Upper lobe of right lung (tissue), 1 donor: ENCODE measurements around the gene AP3S2. TPM values are rescaled to one million over a fixed set of nuclear protein-coding genes. Genes with fewer than 3 reads are reported as not detected.
A peak's percentile ranks its signal among the peaks of the same experiment; 100 is the strongest.

Source experiments
- ATAC-seq: fragments of 200-7000 bp; cut with Tn5 transposase; one replicate; pipeline ENCODE4 v1.9.1; 2020; ENCODE audit warnings: mild to moderate bottlenecking, moderate library complexity
- DNase-seq: peaks from one replicate; pipeline ENCODE4 v3.0.0-alpha.2; 2020
- H3K27ac ChIP-seq: fragments of 200-600 bp; one replicate; pipeline ENCODE4 v1.8.0; 2022
- H3K27me3 ChIP-seq: fragments of 200-600 bp; one replicate; pipeline ENCODE4 v1.8.0; 2022; ENCODE audit warnings: mild to moderate bottlenecking
- H3K36me3 ChIP-seq: fragments of 200-600 bp; one replicate; pipeline ENCODE4 v1.8.0; 2022
- H3K4me1 ChIP-seq: fragments of 200-600 bp; one replicate; pipeline ENCODE4 v1.8.0; 2022
- H3K4me3 ChIP-seq: fragments of 200-600 bp; one replicate; pipeline ENCODE4 v1.8.0; 2022; ENCODE audit warnings: mild to moderate bottlenecking
- H3K9me3 ChIP-seq: fragments of 200-600 bp; one replicate; pipeline ENCODE4 v1.8.0; 2022
- intact Hi-C: fragments of 100-400 bp; cut with DNase I; formaldehyde crosslinking; loops from one replicate; pipeline ENCODE4 v1.11.0; 2022
- total RNA-seq: library from RNA; stranded (reverse); fragmentation: NEBNext Ultra II Directional; extraction: Animal tissue kit (Norgen Biotek cat#: 25700); gene quantifications from one replicate; pipeline ENCODE4 v1.2.1, GENCODE V29; 2021
- TF ChIP-seq, protein P1 (sequence below): fragments of 200-600 bp; IDR thresholded peaks from one replicate; pipeline ENCODE4 v1.8.0; 2022; ENCODE audit warnings: antibody characterized with exemption
- donor health status: DM: no; HTN: yes; CAD: no; lungs with severe emphysema.

Gene AP3S2
- total RNA-seq, 1 donor from 2014 or later: 32.1 TPM

DNA sequence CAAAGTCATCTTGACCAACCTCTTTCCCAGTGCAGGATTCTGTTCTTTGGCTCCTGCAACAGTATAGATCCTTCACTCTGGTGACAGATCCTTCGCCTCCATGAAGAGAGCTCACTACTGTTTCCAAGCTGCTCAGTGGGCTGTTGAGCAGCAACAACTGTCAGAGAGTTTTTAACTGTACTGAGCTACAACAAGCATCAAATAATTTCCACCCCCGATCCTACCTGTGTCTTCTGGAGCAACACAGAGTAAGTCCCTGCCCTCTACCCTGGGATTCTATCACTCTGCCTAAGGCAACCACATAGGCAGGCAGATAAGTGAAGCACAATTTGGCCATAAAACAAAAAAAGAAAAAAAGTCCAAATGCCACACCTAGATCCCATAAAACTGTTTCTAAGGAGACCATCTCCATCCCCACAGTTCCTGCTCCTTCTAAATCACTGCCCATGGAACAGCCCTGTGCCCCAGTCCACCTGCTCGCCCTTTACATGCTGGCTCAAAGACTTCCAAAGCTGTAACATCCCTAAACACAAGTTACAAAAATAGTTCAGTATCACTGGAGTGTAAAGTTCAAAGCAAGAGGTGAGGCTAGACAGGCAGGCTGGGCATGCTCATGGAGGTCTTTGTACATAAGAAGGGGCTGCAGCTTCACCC, 41.3 kb downstream of the AP3S2 start:
- no peaks in the 10 kb centered on the region for H3K27me3 ChIP-seq
- H3K4me1 ChIP-seq: no peaks in the 10 kb centered on the region
- intact Hi-C loops: no loop called here
- H3K4me3 ChIP-seq: no peak overlapping the region
- DNase-seq: no peak
- TF ChIP-seq, protein P1, sequence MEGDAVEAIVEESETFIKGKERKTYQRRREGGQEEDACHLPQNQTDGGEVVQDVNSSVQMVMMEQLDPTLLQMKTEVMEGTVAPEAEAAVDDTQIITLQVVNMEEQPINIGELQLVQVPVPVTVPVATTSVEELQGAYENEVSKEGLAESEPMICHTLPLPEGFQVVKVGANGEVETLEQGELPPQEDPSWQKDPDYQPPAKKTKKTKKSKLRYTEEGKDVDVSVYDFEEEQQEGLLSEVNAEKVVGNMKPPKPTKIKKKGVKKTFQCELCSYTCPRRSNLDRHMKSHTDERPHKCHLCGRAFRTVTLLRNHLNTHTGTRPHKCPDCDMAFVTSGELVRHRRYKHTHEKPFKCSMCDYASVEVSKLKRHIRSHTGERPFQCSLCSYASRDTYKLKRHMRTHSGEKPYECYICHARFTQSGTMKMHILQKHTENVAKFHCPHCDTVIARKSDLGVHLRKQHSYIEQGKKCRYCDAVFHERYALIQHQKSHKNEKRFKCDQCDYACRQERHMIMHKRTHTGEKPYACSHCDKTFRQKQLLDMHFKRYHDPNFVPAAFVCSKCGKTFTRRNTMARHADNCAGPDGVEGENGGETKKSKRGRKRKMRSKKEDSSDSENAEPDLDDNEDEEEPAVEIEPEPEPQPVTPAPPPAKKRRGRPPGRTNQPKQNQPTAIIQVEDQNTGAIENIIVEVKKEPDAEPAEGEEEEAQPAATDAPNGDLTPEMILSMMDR: no peak
- no peak for ATAC-seq
- peaks cover 16% of the 10 kb centered on the region for H3K36me3 ChIP-seq
- no peaks in the 10 kb centered on the region for H3K9me3 ChIP-seq
- H3K27ac ChIP-seq: no peak overlapping the region

DNA sequence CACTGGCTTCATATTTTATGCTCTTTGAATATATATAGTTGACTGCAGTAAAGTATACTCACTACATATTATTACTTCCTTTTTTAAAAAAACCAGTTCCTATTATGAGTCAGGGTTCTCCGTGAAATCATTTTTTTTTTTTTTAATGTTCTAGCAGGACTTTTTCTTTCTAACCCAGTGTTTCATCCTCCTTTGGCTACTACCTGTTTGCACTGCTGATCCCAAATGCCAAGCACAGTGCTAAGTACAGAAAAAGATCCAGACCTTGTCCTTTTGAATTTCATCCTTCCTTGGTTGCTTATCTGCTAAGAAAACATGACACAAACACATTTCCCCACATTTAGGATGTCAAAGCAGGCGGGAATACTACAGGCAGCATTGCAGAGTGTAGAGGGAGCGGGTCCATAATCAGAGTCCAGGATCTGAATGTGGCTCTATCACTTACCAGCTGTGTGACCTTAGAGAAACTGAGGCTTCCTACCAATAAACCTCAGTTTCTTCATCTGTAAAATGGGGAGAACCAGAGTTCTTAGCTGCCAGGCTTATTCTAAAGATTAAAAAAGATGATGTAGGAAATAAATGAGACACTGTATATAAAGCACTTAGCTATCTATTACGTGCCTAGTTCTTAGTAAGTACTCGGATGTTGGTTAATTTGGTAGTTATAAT, 42.0 kb downstream of the AP3S2 start:
- no peaks in the 10 kb centered on the region for H3K9me3 ChIP-seq
- intact Hi-C loops: no loop called here
- ATAC-seq (peak; percentile 34), DNase-seq (no peak)
- no peak overlapping the region for H3K4me3 ChIP-seq
- H3K36me3 ChIP-seq: peaks cover 16% of the 10 kb centered on the region
- no peak overlapping the region for H3K27ac ChIP-seq
- TF ChIP-seq, protein P1: no peak
- no peaks in the 10 kb centered on the region for H3K27me3 ChIP-seq
- no peaks in the 10 kb centered on the region for H3K4me1 ChIP-seq

DNA sequence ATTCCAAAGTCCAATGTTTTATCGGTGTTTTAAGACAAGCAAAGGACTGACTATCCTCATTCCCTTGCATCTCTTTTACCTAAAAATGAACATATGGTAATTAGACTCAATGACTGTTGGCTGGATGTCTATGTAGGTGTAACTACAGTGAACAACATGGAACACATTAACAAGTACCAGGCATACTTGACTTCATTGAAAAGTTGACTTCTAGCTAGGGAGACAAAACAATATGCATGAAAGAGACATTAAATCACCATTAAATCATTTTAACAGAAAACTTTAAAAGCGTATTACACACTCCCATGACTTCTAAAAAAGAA, 44.9 kb downstream of the AP3S2 start:
- DNase-seq: no peak
- H3K36me3 ChIP-seq: peaks cover 16% of the 10 kb centered on the region
- TF ChIP-seq, protein P1: no peak
- H3K27ac ChIP-seq: no peak overlapping the region
- no peaks in the 10 kb centered on the region for H3K9me3 ChIP-seq
- ATAC-seq: no peak
- intact Hi-C loops: no loop called here
- no peak overlapping the region for H3K4me3 ChIP-seq
- peaks cover 5% of the 10 kb centered on the region for H3K4me1 ChIP-seq
- no peaks in the 10 kb centered on the region for H3K27me3 ChIP-seq

DNA sequence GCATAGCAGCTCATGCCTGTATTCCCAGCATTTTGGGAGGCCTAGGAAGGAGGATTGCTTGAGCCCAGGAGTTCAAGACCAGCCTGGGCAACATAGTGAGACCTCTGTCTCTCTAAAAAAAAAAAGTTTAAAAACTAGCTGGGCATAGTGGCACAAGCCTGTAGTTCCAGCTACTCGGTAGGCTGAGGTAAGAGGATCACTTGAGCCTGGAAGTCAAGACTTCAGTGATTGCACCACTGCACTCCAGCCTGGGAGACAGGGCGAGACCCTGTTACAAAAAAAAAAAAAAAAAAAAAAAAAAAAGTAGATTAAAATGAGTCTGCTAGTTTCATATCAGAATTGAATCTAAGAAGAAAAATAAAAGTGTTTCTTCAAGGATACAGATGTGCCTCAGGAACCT, 46.7 kb downstream of the AP3S2 start:
- Histone ChIP-seq H3K36me3 (peaks cover 16% of the 10 kb centered on the region), H3K4me1 (peaks cover 5% of the 10 kb centered on the region), H3K4me3 (no peak overlapping the region), H3K27me3 (no peaks in the 10 kb centered on the region), H3K9me3 (no peaks in the 10 kb centered on the region), H3K27ac (no peak overlapping the region)
- ATAC-seq (peak; percentile 68), DNase-seq (no peak)
- intact Hi-C loops: no loop called here
- TF ChIP-seq, protein P1: no peak

DNA sequence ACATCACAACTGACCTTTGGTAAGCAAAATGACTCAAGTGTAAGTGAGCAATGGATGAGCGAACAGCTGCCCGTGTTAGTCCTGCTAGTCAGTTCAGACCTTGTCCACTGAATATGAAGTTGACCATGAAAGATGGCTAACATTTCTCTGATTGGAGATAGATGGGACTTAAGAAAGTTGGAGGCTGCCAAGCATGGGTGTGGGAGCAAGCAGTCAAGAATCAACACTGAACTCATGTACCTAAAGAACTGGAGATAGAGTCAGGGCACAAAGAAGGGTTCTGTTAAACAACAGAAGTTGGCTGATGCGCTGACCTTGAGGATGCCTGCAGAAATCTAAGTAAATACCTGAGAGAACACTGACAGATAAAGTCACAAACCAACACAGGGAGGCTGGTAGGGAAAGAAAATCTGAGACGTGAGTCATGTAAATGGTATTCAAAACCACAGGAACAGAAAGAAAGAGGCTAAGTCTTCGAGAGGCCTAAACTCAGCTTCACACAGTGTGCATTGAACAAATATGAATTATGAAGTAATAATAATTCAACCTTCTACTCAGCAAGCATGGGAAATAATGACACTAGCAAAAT, 48.4 kb downstream of the AP3S2 start:
- ATAC-seq (peak; percentile 84), DNase-seq (no peak)
- no peak overlapping the region for H3K4me3 ChIP-seq
- intact Hi-C loops: no loop called here
- peaks cover 5% of the 10 kb centered on the region for H3K4me1 ChIP-seq
- no peaks in the 10 kb centered on the region for H3K27me3 ChIP-seq
- H3K27ac ChIP-seq: no peak overlapping the region
- no peaks in the 10 kb centered on the region for H3K9me3 ChIP-seq
- peaks cover 9% of the 10 kb centered on the region for H3K36me3 ChIP-seq
- TF ChIP-seq, protein P1: no peak
